HG02973 (cell line): Measurements from ENCODE around the gene LSM3.

Source experiments
- ATAC-seq: cut with Tn5 transposase; IDR thresholded peaks from one replicate; pipeline ENCODE4 v1.9.1; 2021; ENCODE audit warnings: moderate library complexity; ENCODE audit not compliant: unreplicated experiment

The LSM3 gene

GRCh38 chr3:14178247-14179113 lies at the start of gene LSM3, which contains the start of gene XPC:
Gene LSM3, plus strand, starts transcription at chr3:14178817. Its CDS starts 44 bp downstream, at chr3:14178861.
Gene XPC, minus strand, starts transcription at chr3:14178601. Its CDS starts 33 bp downstream, at chr3:14178568.
- peak; percentile 87 for ATAC-seq

GRCh38 chr3:14129296-14129695 lies 49.3 kb upstream of the LSM3 start:
- no peak for ATAC-seq

DNA sequence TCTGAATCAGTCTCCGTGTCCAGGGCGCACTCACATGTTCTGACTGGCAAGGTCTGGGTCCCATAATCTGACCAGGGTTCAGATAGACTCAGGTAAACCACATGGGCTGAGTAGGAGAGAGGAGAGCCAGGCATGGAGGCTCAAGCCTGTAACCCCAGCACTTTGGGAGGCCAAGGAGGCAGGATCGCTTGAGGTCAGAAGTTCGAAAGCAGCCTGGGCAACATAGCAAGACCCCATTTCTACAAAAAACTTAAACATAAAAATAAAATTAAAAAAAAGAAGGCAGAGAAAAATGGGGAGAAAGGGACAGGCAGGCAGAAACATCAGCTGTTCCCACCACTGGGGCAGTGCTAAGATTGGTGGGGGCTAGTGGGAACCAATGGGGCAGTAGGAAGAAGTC lies 48.4 kb upstream of the LSM3 start:
- no peak for ATAC-seq

DNA sequence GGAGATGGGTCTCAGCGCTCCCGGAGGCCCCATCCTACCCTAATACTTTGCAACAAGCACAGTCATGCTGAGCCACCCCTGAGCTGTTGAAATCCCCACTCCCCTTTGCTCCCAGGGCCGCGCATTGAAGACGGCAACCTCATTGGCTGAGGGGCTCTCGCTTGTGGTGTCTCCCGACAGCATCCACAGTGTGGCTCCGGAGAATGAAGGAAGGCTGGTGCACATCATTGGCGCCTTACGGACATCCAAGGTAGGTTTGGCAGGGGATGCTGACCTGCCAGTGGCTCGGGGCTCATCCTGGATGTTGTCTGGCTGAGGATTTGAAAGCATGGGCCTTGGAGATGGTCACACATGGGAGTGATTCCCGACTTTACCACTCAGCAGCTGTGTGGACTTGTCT lies 47.9 kb upstream of the LSM3 start:
- ATAC-seq, result no peak

- ATAC-seq, result no peak
Observed at GRCh38 chr3:14131134-14131533, 47.5 kb upstream of the LSM3 start.

DNA sequence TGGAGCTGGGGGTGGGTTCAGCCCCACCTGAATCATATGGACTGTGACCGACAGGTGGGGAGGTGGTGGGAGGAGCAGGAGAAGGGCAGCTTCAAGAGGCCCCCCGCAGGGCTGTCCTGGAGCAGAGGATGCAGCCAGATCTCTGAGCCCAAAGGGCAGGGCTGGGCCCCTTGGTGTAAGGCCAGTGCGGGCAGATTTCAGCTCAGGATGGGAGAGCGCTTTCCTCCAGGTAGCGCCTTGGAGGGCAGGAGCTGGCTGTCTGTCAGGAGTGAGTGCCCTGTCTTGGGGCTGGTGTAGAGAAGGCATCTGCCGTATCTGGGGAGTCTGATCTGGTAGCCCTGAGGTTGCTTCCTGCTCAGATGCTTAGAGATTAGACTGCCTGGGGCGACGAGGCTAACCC lies 46.5 kb upstream of the LSM3 start:
- no peak for ATAC-seq

DNA sequence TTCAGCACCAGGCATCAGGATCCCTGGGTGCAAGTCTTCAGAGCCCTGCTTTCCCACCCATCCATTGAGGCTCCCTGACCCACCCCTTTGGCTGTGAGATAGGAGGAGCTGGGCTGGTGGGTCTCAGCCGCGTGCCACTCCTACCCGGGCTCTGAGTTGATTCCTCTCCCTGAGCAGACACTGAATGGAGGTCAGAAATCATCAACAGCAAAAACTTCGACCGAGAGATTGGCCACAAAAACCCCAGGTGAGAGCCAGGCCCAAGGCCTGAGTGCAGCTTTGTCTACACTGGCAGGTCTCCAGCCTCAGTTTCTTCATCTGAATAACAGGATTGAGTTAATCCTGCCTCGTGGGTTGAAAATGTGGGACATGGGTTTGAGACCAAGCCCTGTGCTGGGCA lies 45.9 kb upstream of the LSM3 start:
- ATAC-seq, result no peak

DNA sequence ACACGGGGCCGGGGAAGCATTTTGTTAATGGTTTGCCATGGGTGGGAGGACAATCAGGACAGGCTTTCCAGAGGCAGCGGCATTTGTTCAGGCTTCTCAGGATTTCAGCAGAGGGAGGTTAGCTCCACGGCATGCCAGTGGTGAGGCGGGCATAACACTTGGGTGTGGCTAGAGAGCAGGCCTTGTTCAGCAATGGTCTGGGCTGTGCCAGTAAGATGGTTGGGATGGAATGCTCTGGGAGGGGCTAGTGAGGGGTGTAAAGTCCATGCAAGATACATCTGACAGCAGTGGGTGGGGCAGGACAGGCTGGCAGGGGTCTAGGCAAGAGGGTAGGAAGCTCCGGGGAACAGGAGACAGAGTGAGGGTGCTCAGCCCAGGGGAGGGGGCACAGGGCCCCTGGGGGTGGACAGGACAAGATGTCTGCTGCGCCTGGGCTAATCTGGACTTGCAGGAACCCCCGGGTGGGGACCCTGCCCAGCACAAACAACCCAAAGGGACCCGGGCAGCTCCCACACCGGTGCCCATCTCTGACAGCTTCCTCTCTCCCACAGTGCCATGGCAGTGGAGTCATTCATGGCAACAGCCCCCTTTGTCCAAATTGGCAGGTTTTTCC lies 45.3 kb upstream of the LSM3 start:
- ATAC-seq, result no peak

- no peak for ATAC-seq
Observed at GRCh38 chr3:14133876-14134275, 44.7 kb upstream of the LSM3 start.

- no peak for ATAC-seq
Observed at GRCh38 chr3:14134291-14134690, 44.3 kb upstream of the LSM3 start.

- no peak for ATAC-seq
Observed at GRCh38 chr3:14135581-14135980, 43.0 kb upstream of the LSM3 start.

- no peak for ATAC-seq
Observed at GRCh38 chr3:14137004-14137403, 41.6 kb upstream of the LSM3 start.

DNA sequence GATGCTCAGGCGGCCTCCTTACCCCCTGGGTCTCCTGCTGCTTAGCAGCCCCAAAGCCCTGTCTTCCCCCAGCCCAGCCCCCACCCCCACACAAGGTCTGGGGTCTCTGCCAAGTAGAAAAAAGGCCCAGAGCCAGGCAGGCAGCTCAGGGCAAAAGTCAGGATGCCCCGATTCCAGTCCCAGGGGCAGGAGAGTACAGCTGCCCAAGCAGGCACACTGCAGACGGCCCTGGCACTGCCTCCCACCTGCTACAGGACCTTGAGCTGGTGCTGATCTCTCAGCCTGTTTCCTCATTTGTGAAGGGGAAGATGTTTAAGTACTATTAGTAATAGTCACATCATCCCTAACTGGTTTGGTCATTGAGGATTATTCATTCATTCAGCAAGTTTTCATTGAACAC lies 41.2 kb upstream of the LSM3 start:
- no peak for ATAC-seq

GRCh38 chr3:14138109-14138877 lies 40.3 kb upstream of the LSM3 start:
- no peak for ATAC-seq

GRCh38 chr3:14138878-14139655 lies 39.5 kb upstream of the LSM3 start:
- ATAC-seq, result no peak

GRCh38 chr3:14139771-14140170 lies 38.8 kb upstream of the LSM3 start:
- no peak for ATAC-seq

DNA sequence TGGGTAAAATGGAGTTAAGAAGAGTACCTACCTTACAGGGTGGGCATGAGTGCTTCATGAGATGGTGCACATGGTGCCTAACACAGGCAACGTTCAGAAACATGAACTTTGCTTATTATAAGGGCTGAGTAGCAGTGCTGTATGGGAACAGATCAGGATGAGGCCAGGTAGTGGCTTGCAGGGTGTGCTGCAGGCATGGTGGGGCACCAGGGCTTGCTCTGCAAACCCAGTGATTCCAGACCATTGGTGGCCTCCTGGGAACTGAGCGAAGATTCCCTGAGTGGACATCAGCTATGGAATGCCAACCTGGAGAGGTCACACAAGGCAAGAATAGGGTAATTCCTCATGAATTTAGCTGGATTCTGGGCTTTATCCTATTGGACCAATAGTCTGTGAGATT lies 37.9 kb upstream of the LSM3 start:
- ATAC-seq, result no peak

- ATAC-seq, result no peak
Observed at GRCh38 chr3:14141144-14141543, 37.5 kb upstream of the LSM3 start.

DNA sequence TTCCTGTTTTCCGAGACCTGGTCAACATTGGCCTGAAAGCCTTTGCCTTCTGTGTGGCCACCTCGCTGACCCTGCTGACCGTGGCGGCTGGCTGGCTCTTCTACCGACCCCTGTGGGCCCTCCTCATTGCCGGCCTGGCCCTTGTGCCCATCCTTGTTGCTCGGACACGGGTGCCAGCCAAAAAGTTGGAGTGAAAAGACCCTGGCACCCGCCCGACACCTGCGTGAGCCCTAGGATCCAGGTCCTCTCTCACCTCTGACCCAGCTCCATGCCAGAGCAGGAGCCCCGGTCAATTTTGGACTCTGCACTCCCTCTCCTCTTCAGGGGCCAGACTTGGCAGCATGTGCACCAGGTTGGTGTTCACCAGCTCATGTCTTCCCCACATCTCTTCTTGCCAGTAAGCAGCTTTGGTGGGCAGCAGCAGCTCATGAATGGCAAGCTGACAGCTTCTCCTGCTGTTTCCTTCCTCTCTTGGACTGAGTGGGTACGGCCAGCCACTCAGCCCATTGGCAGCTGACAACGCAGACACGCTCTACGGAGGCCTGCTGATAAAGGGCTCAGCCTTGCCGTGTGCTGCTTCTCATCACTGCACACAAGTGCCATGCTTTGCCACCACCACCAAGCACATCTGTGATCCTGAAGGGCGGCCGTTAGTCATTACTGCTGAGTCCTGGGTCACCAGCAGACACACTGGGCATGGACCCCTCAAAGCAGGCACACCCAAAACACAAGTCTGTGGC lies 36.8 kb upstream of the LSM3 start:
- ATAC-seq, result no peak

GRCh38 chr3:14142567-14143270 lies 35.9 kb upstream of the LSM3 start:
- no peak for ATAC-seq
